ENCODE measurements around the gene OXTR. TPM values are rescaled to one million over a fixed set of nuclear protein-coding genes. Genes with fewer than 3 reads are reported as not detected.
A peak's percentile ranks its signal among the peaks of the same experiment; 100 is the strongest.

The OXTR gene
- total RNA-seq, 1 donor from 2014 or later, result 5.3 TPM

- H3K4me1 Mint-ChIP-seq, result peaks cover 16% of the 10 kb centered on the region
- H3K4me3 Mint-ChIP-seq, result no peak overlapping the region
- DNase-seq (ENCODE audit: low read depth, low spot score), result no peak
- H3K27me3 Mint-ChIP-seq (ENCODE audit: low read depth), result peaks cover 11% of the 10 kb centered on the region
- TF ChIP-seq CTCF (conservative IDR thresholded peaks at IDR 0.05), result no peak
- H3K27ac Mint-ChIP-seq (ENCODE audit: unreplicated experiment), result no peak overlapping the region
- H3K36me3 Mint-ChIP-seq (ENCODE audit: low read depth), result no peaks in the 10 kb centered on the region
- no peaks in the 10 kb centered on the region for H3K9me3 Mint-ChIP-seq
These were observed 6.6 kb downstream of the OXTR start for GRCh38 chr3:8762607-8763377.

- no peak for DNase-seq (ENCODE audit: low read depth, low spot score)
- Mint-ChIP-seq H3K27me3 (ENCODE audit: low read depth) (peaks cover 7% of the 10 kb centered on the region), H3K9me3 (no peaks in the 10 kb centered on the region), H3K27ac (ENCODE audit: unreplicated experiment) (no peak overlapping the region), H3K4me3 (no peak overlapping the region), H3K4me1 (peaks cover 16% of the 10 kb centered on the region), H3K36me3 (ENCODE audit: low read depth) (no peaks in the 10 kb centered on the region)
- TF ChIP-seq CTCF (conservative IDR thresholded peaks at IDR 0.05), result no peak
These were observed 7.5 kb downstream of the OXTR start for GRCh38 chr3:8761866-8762265.

GRCh38 chr3:8760506-8760905 lies 8.9 kb downstream of the OXTR start:
- no peaks in the 10 kb centered on the region for H3K36me3 Mint-ChIP-seq (ENCODE audit: low read depth)
- H3K27me3 Mint-ChIP-seq (ENCODE audit: low read depth), result peaks cover 2% of the 10 kb centered on the region
- TF ChIP-seq CTCF (conservative IDR thresholded peaks at IDR 0.05), result no peak
- DNase-seq (ENCODE audit: low read depth, low spot score), result no peak
- H3K4me1 Mint-ChIP-seq, result peaks cover 17% of the 10 kb centered on the region
- H3K9me3 Mint-ChIP-seq, result no peaks in the 10 kb centered on the region
- H3K4me3 Mint-ChIP-seq, result no peak overlapping the region
- H3K27ac Mint-ChIP-seq (ENCODE audit: unreplicated experiment), result peak overlapping the region; percentile 11

GRCh38 chr3:8760091-8760490 lies 9.3 kb downstream of the OXTR start:
- H3K36me3 Mint-ChIP-seq (ENCODE audit: low read depth), result no peaks in the 10 kb centered on the region
- TF ChIP-seq CTCF (conservative IDR thresholded peaks at IDR 0.05), result no peak
- DNase-seq (ENCODE audit: low read depth, low spot score), result no peak
- H3K4me1 Mint-ChIP-seq, result peaks cover 15% of the 10 kb centered on the region
- no peaks in the 10 kb centered on the region for H3K9me3 Mint-ChIP-seq
- H3K27me3 Mint-ChIP-seq (ENCODE audit: low read depth), result peaks cover 1% of the 10 kb centered on the region
- no peak overlapping the region for H3K27ac Mint-ChIP-seq (ENCODE audit: unreplicated experiment)
- no peak overlapping the region for H3K4me3 Mint-ChIP-seq

GRCh38 chr3:8759038-8759707 lies 10.2 kb downstream of the OXTR start:
- TF ChIP-seq CTCF (conservative IDR thresholded peaks at IDR 0.05), result no peak
- H3K27me3 Mint-ChIP-seq (ENCODE audit: low read depth), result no peaks in the 10 kb centered on the region
- H3K9me3 Mint-ChIP-seq, result no peaks in the 10 kb centered on the region
- H3K4me3 Mint-ChIP-seq, result no peak overlapping the region
- no peak for DNase-seq (ENCODE audit: low read depth, low spot score)
- no peaks in the 10 kb centered on the region for H3K36me3 Mint-ChIP-seq (ENCODE audit: low read depth)
- H3K27ac Mint-ChIP-seq (ENCODE audit: unreplicated experiment), result no peak overlapping the region
- H3K4me1 Mint-ChIP-seq, result peaks cover 11% of the 10 kb centered on the region

All from neural crest cell (in vitro differentiated cells).